Kidney epithelial cell (primary cell): Measurements from ENCODE around the gene ADTRP. TPM values are rescaled to one million over a fixed set of nuclear protein-coding genes. Genes with fewer than 3 reads are reported as not detected.

Source experiments
- DNase-seq: peaks from one replicate; pipeline ENCODE4 v3.0.0-alpha.2; 2010; ENCODE audit warnings: low read depth
- H3K27me3 ChIP-seq: 2 replicates; pipeline ENCODE4 v1.6.0; 2011; ENCODE audit warnings: low read length; ENCODE audit not compliant: control insufficient read depth, insufficient read depth
- H3K36me3 ChIP-seq: 2 replicates; pipeline ENCODE4 v1.5.1; 2011; ENCODE audit warnings: low read length; ENCODE audit not compliant: control insufficient read depth, insufficient read depth
- H3K4me3 ChIP-seq: 2 replicates; pipeline ENCODE4 v1.5.1; 2011; ENCODE audit warnings: low read depth, mild to moderate bottlenecking, control low read depth, low read length
- CTCF ChIP-seq: IDR thresholded peaks from 2 replicates; pipeline ENCODE4 v1.5.1; 2011; ENCODE audit warnings: mild to moderate bottlenecking, moderate library complexity, low read length, control low read depth, inconsistent platforms; ENCODE audit not compliant: insufficient read depth, poor library complexity, severe bottlenecking
- total RNA-seq: library from RNA; depleted of rRNA; stranded (reverse); fragments of >200 nt; gene quantifications from 2 replicates; pipeline ENCODE4 v1.2.3, GENCODE V29; 2015

The ADTRP gene
- total RNA-seq, 1 donor from 2014 or later, result 4.6 TPM

DNA sequence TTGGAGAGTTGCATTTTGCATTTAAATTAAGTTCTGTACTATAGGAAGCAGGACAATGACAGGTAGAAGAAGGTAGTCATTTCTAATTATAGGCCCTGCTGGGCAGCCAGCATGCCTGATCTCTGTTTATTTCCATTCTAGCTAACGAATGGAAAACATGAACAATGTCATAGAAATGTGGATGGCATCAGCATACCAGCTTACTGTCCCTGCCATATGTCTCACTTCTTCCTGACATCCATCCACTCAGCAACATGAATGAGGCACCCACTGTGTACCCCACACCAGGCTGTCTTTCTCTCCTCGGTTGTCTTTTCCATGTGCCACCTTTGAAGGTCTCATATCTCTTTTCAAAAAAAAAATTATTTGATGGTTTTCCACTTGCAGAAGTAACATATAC, 11.1 kb downstream of the ADTRP start:
- H3K36me3 ChIP-seq, result no peaks in the 10 kb centered on the region
- no peak overlapping the region for H3K4me3 ChIP-seq
- no peaks in the 10 kb centered on the region for H3K27me3 ChIP-seq
- no peak for TF ChIP-seq CTCF
- DNase-seq, result no peak

GRCh38 chr6:11766589-11767450, 11.8 kb downstream of the ADTRP start:
- Histone ChIP-seq H3K27me3 (no peaks in the 10 kb centered on the region), H3K4me3 (no peak overlapping the region), H3K36me3 (no peaks in the 10 kb centered on the region)
- TF ChIP-seq CTCF, result no peak
- peak; percentile 96 for DNase-seq

GRCh38 chr6:11766043-11766442, 12.6 kb downstream of the ADTRP start:
- TF ChIP-seq CTCF, result peak; percentile 7
- DNase-seq, result no peak
- no peak overlapping the region for H3K4me3 ChIP-seq
- H3K27me3 ChIP-seq, result no peaks in the 10 kb centered on the region
- H3K36me3 ChIP-seq, result no peaks in the 10 kb centered on the region

DNA sequence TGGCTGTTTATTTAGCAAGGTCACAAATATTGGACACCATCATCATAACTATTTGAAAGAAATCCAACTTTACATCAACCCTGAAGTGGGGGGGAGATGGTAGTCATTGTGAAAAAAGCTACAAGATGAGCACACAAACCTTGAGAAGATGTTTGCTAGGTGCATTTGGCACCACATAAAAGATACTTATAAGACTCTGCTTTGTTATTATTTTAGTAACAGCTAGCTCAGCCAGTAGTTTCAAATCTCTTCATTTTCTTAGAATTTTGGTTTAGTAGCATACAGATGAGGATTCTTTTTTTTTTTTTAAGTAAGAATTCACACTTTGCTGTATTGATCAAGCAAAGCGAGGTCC, 14.4 kb downstream of the ADTRP start:
- DNase-seq, result no peak
- no peak for TF ChIP-seq CTCF
- H3K36me3 ChIP-seq, result no peaks in the 10 kb centered on the region
- H3K27me3 ChIP-seq, result no peaks in the 10 kb centered on the region
- no peak overlapping the region for H3K4me3 ChIP-seq

- H3K4me3 ChIP-seq, result no peak overlapping the region
- H3K27me3 ChIP-seq, result no peaks in the 10 kb centered on the region
- H3K36me3 ChIP-seq, result no peaks in the 10 kb centered on the region
- TF ChIP-seq CTCF, result no peak
- DNase-seq, result no peak
These were observed 14.9 kb downstream of the ADTRP start for GRCh38 chr6:11763460-11764249.
